Measurements from ENCODE around the gene CNTF.

DNA sequence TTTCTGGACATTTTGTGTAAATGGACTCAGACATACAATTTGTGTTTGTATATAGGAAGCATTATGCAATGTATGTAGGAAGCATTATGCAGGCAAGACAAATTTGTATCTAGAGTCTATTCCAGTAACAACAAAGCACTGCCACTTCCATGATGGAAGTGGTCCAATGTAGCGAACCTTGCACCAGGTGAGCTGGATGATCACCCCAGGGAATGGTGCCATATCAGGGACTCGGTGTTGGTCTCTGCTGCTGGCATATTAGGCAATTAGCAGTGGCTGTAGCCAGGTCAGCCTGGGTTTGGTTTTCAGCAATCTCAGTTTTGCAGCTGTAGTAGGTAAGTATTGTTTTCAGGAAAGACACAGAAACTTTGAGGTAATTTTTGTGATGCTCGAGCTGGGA is 30.8 kb upstream of the CNTF start:
- TF ChIP-seq, protein P1, sequence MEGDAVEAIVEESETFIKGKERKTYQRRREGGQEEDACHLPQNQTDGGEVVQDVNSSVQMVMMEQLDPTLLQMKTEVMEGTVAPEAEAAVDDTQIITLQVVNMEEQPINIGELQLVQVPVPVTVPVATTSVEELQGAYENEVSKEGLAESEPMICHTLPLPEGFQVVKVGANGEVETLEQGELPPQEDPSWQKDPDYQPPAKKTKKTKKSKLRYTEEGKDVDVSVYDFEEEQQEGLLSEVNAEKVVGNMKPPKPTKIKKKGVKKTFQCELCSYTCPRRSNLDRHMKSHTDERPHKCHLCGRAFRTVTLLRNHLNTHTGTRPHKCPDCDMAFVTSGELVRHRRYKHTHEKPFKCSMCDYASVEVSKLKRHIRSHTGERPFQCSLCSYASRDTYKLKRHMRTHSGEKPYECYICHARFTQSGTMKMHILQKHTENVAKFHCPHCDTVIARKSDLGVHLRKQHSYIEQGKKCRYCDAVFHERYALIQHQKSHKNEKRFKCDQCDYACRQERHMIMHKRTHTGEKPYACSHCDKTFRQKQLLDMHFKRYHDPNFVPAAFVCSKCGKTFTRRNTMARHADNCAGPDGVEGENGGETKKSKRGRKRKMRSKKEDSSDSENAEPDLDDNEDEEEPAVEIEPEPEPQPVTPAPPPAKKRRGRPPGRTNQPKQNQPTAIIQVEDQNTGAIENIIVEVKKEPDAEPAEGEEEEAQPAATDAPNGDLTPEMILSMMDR (IDR thresholded peaks at IDR 0.05) = no peak
- TF ChIP-seq POLR2AphosphoS5 (IDR thresholded peaks at IDR 0.05) (no peak), EP300 (IDR thresholded peaks at IDR 0.05) (no peak), POLR2A (IDR thresholded peaks at IDR 0.05) (no peak)

Data from gastroesophageal sphincter (tissue), 3 donors.